ENCODE results near the gene TAAR8.
"Not testable (repeated sequence)": the region's sequence is repeated elsewhere in the genome, so short reads cannot be mapped to it uniquely, and the experiment has no call there.

TAAR8 gene

GRCh38 chr6:132552372-132552771, at the start of gene TAAR8:
TAAR8 (plus strand) TSS chr6:132552672; CDS start chr6:132552693, 21 bp downstream.
- DNase-seq, result no peak

GRCh38 chr6:132504757-132505156, 47.7 kb upstream of the TAAR8 start:
- no peak for DNase-seq

GRCh38 chr6:132505158-132505557, 47.3 kb upstream of the TAAR8 start:
- no peak for DNase-seq

GRCh38 chr6:132506461-132506860, 46.0 kb upstream of the TAAR8 start:
- no peak for DNase-seq

- DNase-seq, result no peak
These were observed 45.3 kb upstream of the TAAR8 start for GRCh38 chr6:132506869-132507808.

GRCh38 chr6:132511210-132511830, 41.2 kb upstream of the TAAR8 start:
- DNase-seq, result no peak

- DNase-seq, result no peak
These were observed 40.6 kb upstream of the TAAR8 start for GRCh38 chr6:132511831-132512220.

- DNase-seq, result no peak
These were observed 40.2 kb upstream of the TAAR8 start for GRCh38 chr6:132512342-132512637.

GRCh38 chr6:132512638-132513632, 39.5 kb upstream of the TAAR8 start, which contains the start of gene STX7:
STX7 (minus strand) TSS chr6:132513116; CDS start chr6:132503530, 9,586 bp downstream.
- DNase-seq, result peak; percentile 92

GRCh38 chr6:132513831-132514545, 38.5 kb upstream of the TAAR8 start:
- DNase-seq, result no peak

- DNase-seq, result no peak
These were observed 37.1 kb upstream of the TAAR8 start for GRCh38 chr6:132515386-132515785.

- peak; percentile 72 for DNase-seq
These were observed 31.5 kb upstream of the TAAR8 start for GRCh38 chr6:132520953-132521352.

- peak; percentile 14 for DNase-seq
These were observed 27.8 kb upstream of the TAAR8 start for GRCh38 chr6:132524646-132525045.

- DNase-seq, result no peak
These were observed 26.6 kb upstream of the TAAR8 start for GRCh38 chr6:132525866-132526265.

GRCh38 chr6:132526461-132526860, 26.0 kb upstream of the TAAR8 start:
- DNase-seq, result peak; percentile 69

- DNase-seq, result peak; percentile 89
These were observed 24.7 kb upstream of the TAAR8 start for GRCh38 chr6:132527791-132528190.

- DNase-seq, result peak; percentile 62
These were observed 22.0 kb upstream of the TAAR8 start for GRCh38 chr6:132530293-132530974.

- not testable (repeated sequence) for DNase-seq
These were observed 17.9 kb upstream of the TAAR8 start for GRCh38 chr6:132534546-132534945.

GRCh38 chr6:132537145-132537544, 15.3 kb upstream of the TAAR8 start:
- DNase-seq, result no peak

GRCh38 chr6:132537977-132538376, 14.5 kb upstream of the TAAR8 start, which contains the start of gene TAAR9:
TAAR9 (plus strand) TSS chr6:132538277; CDS start chr6:132538290, 13 bp downstream.
- DNase-seq, result no peak

- DNase-seq, result no peak
These were observed 7.6 kb upstream of the TAAR8 start for GRCh38 chr6:132544826-132545225.

All from EL (cell line).